GM12892 (cell line): ENCODE measurements around the gene BARD1.

ENCODE experiments used
- POLR2A ChIP-seq: IDR thresholded peaks from 2 replicates; pipeline ENCODE4 v1.6.1; 2011; ENCODE audit warnings: low read depth, low read length, control low read depth
- POLR2AphosphoS5 ChIP-seq: IDR thresholded peaks from 2 replicates; pipeline ENCODE4 v1.6.1; 2011; ENCODE audit warnings: low read depth, low read length, control low read depth

GRCh38 chr2:214800180-214800579, 9.3 kb downstream of the BARD1 start:
- TF ChIP-seq POLR2AphosphoS5 (no peak), POLR2A (no peak)
